K562 (cell line): ENCODE data around the gene TTC5. TPM values are rescaled to one million over a fixed set of nuclear protein-coding genes. Genes with fewer than 3 reads are reported as not detected.
A peak's percentile ranks its signal among the peaks of the same experiment; 100 is the strongest.
"Not testable (repeated sequence)": the region's sequence is repeated elsewhere in the genome, so short reads cannot be mapped to it uniquely, and the experiment has no call there.

ENCODE experiments used
- ATAC-seq: fragments of 200-7000 bp; cut with Tn5 transposase; 3 replicates; pipeline ENCODE4 v1.9.1; 2020; ENCODE audit warnings: moderate library complexity
- BruUV-seq: library from RNA; stranded (reverse); fragments of 400-500 nt; replicated peaks from 2 replicates; lab custom pipeline; 2021; lab: Mats Ljungman, UMichigan
- CTCF ChIA-PET: fragments of 300-600 bp; formaldehyde crosslinking; extraction: SDS; loops from one replicate; lab custom pipeline; 2021; ENCODE audit warnings: low intra/inter-chr PET ratio; lab: Yijun Ruan, JAX
- POLR2A ChIA-PET: fragments of 300-600, 350-650 bp; sonication (Branson Sonifier 250); formaldehyde crosslinking; extraction: SDS; loops from one replicate; lab custom pipeline; 2021; ENCODE audit warnings: antibody characterized with exemption, inconsistent platforms; lab: Yijun Ruan, JAX
- DNase-seq, 4 experiments: peaks; one replicate each; pipeline versions ENCODE4 v3.0.0 to v3.0.0-alpha.2; 2011 to 2018; ENCODE audit warnings: low spot score in 3 of 4, mixed read lengths in 3 of 4; ENCODE audit errors: extremely low read depth in 1 of 4
- FAIRE-seq: peaks from 2 replicates; lab custom pipeline; 2011; peaks lifted over from hg19 to GRCh38; lab: Jason Lieb, UNC
- H2AFZ ChIP-seq: 2 replicates; pipeline ENCODE4 v1.6.0; 2011; ENCODE audit warnings: low read depth, low read length, control low read depth, inconsistent platforms
- H3K27ac ChIP-seq: fragments of 200-600 bp; 3 replicates; pipeline ENCODE4 v1.8.0; 2011; ENCODE audit warnings: low read depth, mild to moderate bottlenecking, control low read depth, inconsistent platforms, low read length, moderate library complexity, mixed read lengths; ENCODE audit errors: extremely low read depth
- H3K27me3 ChIP-seq, 2 experiments: fragments of 300-600 bp in 1 of 2; 2 replicates in 1 of 2; 3 replicates in 1 of 2; pipeline versions ENCODE4 v1.6.0 to v1.8.0; 2011; ENCODE audit warnings: inconsistent platforms in 2 of 2, low read length in 2 of 2, mild to moderate bottlenecking in 1 of 2, mixed read lengths in 1 of 2, moderate library complexity in 1 of 2; ENCODE audit not compliant: control insufficient read depth in 2 of 2, insufficient read depth in 2 of 2
- H3K36me3 ChIP-seq: fragments of 300-600 bp; 3 replicates; pipeline ENCODE4 v1.8.0; 2011; ENCODE audit warnings: mild to moderate bottlenecking, low read length, inconsistent platforms; ENCODE audit not compliant: control insufficient read depth, insufficient read depth
- H3K4me1 ChIP-seq, 2 experiments: fragments of 200-600 bp in 1 of 2; replicated peaks in 1 of 2; 2 replicates in 1 of 2; 3 replicates in 1 of 2; pipeline versions ENCODE4 v1.5.1 to v1.8.0; 2011; ENCODE audit warnings: inconsistent platforms in 2 of 2, low read length in 2 of 2, mild to moderate bottlenecking in 1 of 2, mixed read lengths in 1 of 2, moderate library complexity in 1 of 2; ENCODE audit not compliant: control insufficient read depth in 2 of 2, insufficient read depth in 2 of 2
- H3K4me2 ChIP-seq: 2 replicates; pipeline ENCODE4 v1.6.1; 2011; ENCODE audit warnings: low read length, control low read depth, inconsistent platforms, mixed read lengths; ENCODE audit not compliant: insufficient read depth
- H3K4me3 ChIP-seq: fragments of 200-600 bp; sonication (generic), shearing (Covaris generic); 2 replicates; pipeline ENCODE4 v1.5.1; 2016; ENCODE audit warnings: control low read depth, inconsistent platforms
- H3K79me2 ChIP-seq: fragments of 200-600 bp; 3 replicates; pipeline ENCODE4 v1.8.0; 2011; ENCODE audit warnings: low read length, inconsistent platforms; ENCODE audit not compliant: control insufficient read depth, insufficient read depth
- H3K9ac ChIP-seq, 2 experiments: 2 replicates each; pipeline versions ENCODE4 v1.6.0 to v1.6.1; 2011; ENCODE audit warnings: low read depth in 2 of 2, low read length in 2 of 2, control low read depth in 1 of 2, inconsistent platforms in 1 of 2, mild to moderate bottlenecking in 1 of 2, mixed read lengths in 1 of 2; ENCODE audit not compliant: insufficient read depth in 1 of 2
- H3K9me1 ChIP-seq: one replicate; pipeline ENCODE4 v1.6.0; 2011; ENCODE audit warnings: inconsistent platforms, mild to moderate bottlenecking, low read length, moderate library complexity; ENCODE audit not compliant: control insufficient read depth, insufficient read depth
- H3K9me3 ChIP-seq: replicated peaks from 2 replicates; pipeline ENCODE4 v1.5.1; 2011; ENCODE audit warnings: low read depth, low read length, inconsistent platforms; ENCODE audit not compliant: control insufficient read depth, insufficient read depth
- H4K20me1 ChIP-seq: replicated peaks from 2 replicates; pipeline ENCODE4 v1.6.1; 2011; ENCODE audit warnings: low read length, inconsistent platforms, mixed read lengths; ENCODE audit not compliant: control insufficient read depth, insufficient read depth
- ZNF354B ChIP-seq: fragments of 250-450 bp; sonication (Bioruptor Pico); IDR thresholded peaks from 2 replicates; pipeline ENCODE4 v1.4.0; 2020
- ZNF507 ChIP-seq: conservative IDR thresholded peaks from 2 replicates; pipeline ENCODE4 v1.6.1; 2017; ENCODE audit warnings: missing genetic modification characterization, missing compliant biosample characterization
- WGBS: fragments of 100-300 bp; shearing (Covaris generic); methylation state at CpG from one replicate; pipeline ENCODE4 v1.1.6; 2016; ENCODE audit warnings: low coverage, mixed read lengths; ENCODE audit not compliant: insufficient coverage; ENCODE audit errors: missing lambda C conversion rate; 5-methylcytosine and 5-hydroxymethylcytosine counted together
- in situ Hi-C: fragments of 300-500 bp; cut with MboI; formaldehyde crosslinking; loops from 4 replicates; pipeline ENCODE4 v1.15.0; 2018; ENCODE audit warnings: inconsistent platforms, mixed read lengths
- intact Hi-C: fragments of 100-400 bp; cut with micrococcal nuclease; formaldehyde crosslinking; loops from 2 replicates; pipeline ENCODE4 v1.14.2; 2022
- polyA plus RNA-seq, 8 experiments: library from polyadenylated mRNA; depleted of rRNA in 4 of 8; stranded (reverse) in 5 of 8; unstranded in 3 of 8; fragments of >200 nt; fragmentation: Nextera tagmentation in 2 of 8; fragmentation: Illumina TruSeq in 1 of 8; extraction: Ambion mirVana in 2 of 8; extraction: Trizol in 1 of 8; gene quantifications; 2 replicates each; pipeline versions ENCODE4 v1.2.1 to v1.2.3, GENCODE V29; 2011 to 2014; ENCODE audit warnings: inconsistent platforms in 1 of 8, missing spikeins in 1 of 8
- total RNA-seq, 7 experiments: library from RNA; depleted of rRNA in 6 of 7; stranded (reverse); fragments of >200 nt in 6 of 7; fragmentation: Illumina TruSeq in 2 of 7; extraction: Trizol in 2 of 7; gene quantifications; 2 replicates each; pipeline versions ENCODE4 v1.2.1 to v1.2.3, GENCODE V29; 2011 to 2021; ENCODE audit warnings: low replicate concordance in 1 of 7

Gene TTC5
- total and polyA plus RNA-seq, 9 of the 15 experiments (the other 6 are each of a cell fraction or from before 2014, with no cell fraction given) = 4.8 to 17.1 (median 7.5) TPM

- H3K4me1 ChIP-seq, H3K9me1 ChIP-seq, FAIRE-seq, H3K27me3 ChIP-seq, H2AFZ ChIP-seq, intact Hi-C loops, H3K4me2 ChIP-seq, ATAC-seq, H4K20me1 ChIP-seq, H3K79me2 ChIP-seq, BruUV-seq, in situ Hi-C loops, H3K36me3 ChIP-seq, H3K9ac ChIP-seq, H3K27ac ChIP-seq, DNase-seq, H3K9me3 ChIP-seq, CTCF ChIA-PET, POLR2A ChIA-PET, H3K4me3 ChIP-seq: not testable (repeated sequence)
- WGBS = no CpG with 5 or more reads among the region's 1 CpG
- peak; percentile 94 for TF ChIP-seq ZNF507 (tag)
- 0 out of 2 replicates have a peak, but pooled peaks have one; percentile 39 for TF ChIP-seq ZNF354B (CRISPR knock-in tag)
These were observed 23.8 kb downstream of the TTC5 start for GRCh38 chr14:20281998-20282397.

- H3K4me3 ChIP-seq, POLR2A ChIA-PET, in situ Hi-C loops, CTCF ChIA-PET, H2AFZ ChIP-seq, H3K79me2 ChIP-seq, H3K4me1 ChIP-seq, ATAC-seq, BruUV-seq, intact Hi-C loops, H3K9ac ChIP-seq, H4K20me1 ChIP-seq, H3K27me3 ChIP-seq, H3K27ac ChIP-seq, H3K9me3 ChIP-seq, H3K9me1 ChIP-seq, H3K4me2 ChIP-seq, H3K36me3 ChIP-seq, FAIRE-seq: not testable (repeated sequence)
- peak in 1 of 4 experiments; percentile 24 for DNase-seq
- 40% methylated on average over 6 of the region's 7 CpGs for WGBS
These were observed 25.5 kb downstream of the TTC5 start for GRCh38 chr14:20280265-20280664.
